NCI-H524 (cell line): ENCODE measurements around the gene GNG7.
"Not testable (repeated sequence)": the region's sequence is repeated elsewhere in the genome, so short reads cannot be mapped to it uniquely, and the experiment has no call there.

Experiments used
- DNase-seq, 2 experiments: peaks; one replicate each; lab custom pipeline; 2025; lab: John Stamatoyannopoulos, UW

GNG7 gene

DNA sequence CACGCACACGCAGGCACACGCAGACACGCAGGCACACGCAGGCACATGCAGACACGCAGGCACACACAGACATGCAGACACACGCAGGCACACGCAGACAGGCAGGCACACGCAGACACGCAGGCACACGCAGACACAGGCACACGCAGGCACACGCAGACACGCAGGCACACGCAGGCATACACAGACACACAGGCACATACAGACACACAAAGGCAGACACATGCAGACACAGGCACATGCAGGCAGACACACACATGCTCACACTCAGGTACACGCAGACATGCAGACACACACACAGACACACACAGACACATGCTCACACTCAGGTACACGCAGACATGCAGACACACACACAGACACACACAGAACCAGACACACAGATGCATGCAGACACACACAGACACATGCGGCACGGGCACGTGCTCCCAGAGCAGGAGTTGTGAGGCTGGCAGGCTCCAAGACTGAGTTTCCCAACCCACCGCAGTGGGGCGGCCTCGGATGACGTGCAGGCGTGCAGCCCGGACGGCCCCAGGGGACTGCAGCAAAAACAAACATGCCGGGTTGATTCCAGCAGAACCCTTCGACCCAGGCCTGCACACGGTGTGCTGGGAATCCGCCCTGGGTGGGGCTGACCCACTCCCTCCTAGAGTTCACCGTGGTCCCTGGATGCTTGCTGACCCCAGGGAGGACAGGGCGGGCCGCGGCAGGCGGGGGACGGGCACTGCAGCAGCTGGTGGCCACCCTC is 126.6 kb downstream of the GNG7 start:
- no peak for DNase-seq

DNA sequence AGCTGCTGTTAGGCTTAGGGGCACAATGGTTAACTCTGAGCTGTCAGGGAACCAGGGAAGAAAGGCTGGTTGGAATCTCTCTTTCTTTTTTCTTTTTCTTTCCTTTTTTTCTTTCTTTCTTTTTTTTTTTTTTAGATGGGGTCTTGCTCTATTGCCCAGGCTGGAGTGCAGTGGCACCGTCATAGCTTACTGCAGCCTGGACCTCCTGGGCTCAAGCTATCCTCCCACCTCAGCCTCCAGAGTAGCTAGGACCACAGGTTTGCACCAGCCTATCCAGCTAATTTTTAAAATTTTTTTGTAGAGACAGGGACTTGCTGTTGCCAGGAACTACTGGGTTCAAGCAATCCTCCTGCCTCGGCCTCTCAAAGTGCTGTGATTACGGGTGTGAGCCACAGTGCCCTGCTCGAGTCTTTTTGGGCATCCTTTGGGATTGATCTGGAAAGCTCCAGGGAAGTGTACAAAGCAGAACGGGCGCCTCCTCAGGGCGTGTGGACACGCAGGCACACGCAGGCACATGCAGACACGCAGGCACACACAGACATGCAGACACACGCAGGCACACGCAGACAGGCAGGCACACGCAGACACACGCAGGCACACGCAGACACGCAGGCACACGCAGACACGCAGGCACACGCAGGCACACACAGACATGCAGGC is 127.4 kb downstream of the GNG7 start:
- DNase-seq: no peak

DNA sequence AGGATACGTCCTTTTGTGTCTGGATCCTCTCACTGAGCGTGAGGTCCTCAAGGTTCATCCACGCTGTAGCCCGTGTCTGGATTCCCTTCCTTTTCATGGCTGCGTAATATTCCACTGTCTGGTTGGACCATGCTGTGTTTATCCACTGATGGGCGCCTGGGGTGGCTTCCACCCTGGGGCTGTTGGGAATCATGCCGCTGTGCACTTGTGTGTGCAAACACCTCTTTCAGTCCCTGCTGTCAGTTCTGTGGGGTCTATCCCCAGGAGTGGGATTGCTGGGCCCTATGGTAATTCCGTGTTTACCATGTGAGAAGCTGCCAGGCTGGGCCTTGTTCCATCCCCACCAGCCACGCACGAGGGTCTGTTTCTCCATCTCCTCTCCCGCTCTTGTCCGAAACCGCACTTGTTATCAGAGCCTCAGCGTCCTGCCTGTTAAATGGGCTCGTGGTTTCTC is 128.0 kb downstream of the GNG7 start:
- DNase-seq: no peak

DNA sequence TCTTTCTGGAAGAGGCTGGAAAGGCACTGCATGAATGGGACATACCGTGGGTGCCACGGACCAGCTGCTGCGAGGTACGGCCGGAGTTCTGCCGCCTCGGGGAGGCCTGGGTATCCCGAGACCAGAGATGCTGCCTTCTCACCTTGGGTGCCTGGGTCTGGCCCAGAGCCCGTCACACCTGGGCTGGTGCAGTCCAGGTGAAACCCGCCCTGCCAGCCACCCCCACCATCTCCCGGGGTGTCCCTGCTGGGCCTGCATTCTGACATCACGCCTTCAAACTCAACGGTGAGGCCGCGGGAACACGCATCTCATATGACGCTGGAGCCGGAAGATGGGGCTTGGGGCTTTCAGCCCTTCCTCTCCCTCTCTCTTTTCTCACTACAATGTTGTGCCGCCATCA is 128.6 kb downstream of the GNG7 start:
- no peak for DNase-seq

DNA sequence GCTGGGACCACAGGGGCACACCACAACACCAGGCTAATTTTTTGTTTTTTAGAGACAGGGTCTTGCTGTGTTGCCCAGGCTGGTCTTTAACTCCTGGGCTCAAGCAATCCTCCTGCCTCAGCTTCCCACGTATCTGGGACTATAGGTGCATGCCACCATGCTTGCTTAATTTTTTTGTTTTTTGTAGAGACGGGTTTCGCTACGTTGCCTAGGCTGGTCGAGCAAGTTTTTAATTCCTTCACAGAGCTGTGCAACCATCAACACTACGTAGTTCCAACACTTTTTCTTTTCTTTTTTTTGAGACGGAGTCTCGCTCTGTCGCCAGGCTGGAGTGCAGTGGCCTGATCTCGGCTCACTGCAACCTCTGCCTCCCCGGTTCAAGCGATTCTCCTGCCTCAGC is 130.3 kb downstream of the GNG7 start:
- not testable (repeated sequence) for DNase-seq

DNA sequence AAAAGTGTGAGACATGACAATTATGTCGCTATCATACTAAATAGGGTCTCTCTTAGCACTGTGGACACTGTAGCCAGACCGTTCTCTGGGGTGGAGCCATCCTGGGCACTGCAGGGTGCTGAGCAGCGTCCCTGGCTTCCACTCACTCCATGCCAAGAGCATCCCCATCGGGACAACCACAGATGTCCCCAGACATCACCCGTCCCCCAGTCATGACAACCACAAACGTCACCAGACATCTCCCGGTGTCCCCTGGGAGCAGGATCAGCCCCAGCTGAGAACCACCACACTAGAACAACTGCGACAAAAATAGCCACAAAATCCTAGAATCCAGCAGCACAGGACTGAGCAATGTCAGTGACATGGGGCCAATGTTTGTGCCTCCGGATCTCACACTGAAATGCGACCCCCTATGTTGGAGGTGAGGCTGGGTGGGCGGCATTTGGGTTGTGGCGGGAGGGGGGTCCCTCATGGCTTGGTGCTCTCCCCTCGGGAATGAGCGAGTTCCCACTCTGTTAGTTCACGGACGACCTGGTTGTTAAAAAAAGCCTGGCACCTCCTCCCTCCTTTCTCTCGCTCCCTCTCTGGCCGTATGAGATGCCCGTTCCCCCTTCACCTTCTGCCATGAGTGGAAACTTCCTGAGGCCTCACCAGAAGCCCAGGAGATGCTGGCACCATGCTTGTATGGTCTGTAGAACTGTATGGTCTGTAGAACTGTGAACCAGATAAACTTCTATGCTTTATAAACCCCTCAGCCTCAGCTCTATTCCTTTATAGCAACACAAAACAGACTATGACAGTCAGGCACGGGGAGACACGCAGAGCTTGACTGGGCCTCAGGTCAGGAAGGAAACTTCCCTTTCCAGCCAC is 132.7 kb downstream of the GNG7 start:
- DNase-seq: no peak

DNA sequence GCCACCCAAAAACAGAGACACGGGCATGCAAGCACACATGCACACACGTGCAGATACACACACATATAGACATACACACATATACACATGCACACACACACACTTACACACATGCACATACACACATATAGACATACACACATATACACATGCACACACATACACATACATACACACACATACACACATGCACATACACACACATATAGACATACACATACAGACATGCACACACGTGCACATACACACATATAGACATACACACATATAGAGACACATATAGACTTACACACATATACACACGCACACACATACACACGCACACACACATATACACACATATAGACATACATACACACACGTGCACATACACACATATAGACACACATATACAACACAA is 134.5 kb downstream of the GNG7 start:
- no peak for DNase-seq

DNA sequence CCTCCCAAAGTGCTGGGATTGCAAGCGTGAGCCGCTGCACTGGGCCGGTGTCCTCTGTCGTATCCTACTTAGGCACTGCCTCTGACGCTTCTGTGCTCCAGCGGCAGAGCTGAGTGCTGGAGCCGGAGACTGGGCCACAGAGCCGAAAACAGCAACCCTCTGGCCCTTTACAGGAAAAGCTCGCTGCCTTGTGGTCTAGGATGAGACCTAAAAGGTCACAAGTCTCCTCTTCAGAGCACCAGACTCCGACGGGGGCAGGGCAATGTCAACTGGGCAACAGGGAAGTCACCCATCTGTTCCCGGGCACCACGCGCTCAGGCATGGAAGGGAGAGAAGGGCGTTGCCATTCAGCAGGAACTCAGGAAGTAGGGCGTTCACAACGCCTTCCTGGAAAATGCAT is 134.9 kb downstream of the GNG7 start:
- no peak for DNase-seq

DNA sequence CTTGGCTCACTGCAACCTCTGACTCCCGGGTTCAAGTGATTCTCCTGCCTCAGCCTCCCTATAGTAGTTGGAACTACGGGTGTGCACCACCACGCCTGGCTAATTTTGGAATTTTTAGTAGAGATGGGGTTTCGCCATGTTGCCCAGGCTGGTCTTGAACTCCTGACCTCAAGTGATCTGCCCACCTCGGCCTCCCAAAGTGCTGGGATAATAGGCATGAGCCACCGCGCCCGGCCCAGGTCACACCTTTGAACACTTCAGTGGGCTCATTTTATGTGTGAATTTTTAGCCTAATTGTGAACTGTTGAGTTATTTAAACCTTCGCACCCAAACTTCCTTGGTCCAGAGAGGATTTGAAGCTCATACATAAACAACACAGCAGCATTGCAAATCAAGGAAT is 138.9 kb downstream of the GNG7 start:
- not testable (repeated sequence) for DNase-seq

DNA sequence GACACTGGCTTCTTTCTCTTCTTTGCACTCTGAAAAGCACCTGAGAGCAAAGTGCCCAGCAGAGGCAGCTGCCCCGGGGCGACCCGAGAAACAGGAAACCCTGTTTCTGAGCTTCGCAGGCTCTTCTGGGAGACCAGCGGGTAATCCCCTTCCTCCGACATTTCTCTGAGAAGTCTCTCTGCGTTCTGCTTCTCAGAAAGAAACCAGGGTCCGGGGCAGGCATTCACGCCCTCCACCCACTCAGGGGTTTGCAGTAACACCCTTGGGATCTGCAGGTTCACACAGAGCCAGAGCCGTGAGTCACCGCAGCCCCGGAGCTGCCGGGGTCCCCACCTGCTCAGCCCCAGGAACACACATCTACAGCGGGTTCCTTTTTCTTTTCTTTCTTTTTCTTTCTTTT is 140.6 kb downstream of the GNG7 start:
- no peak for DNase-seq

DNA sequence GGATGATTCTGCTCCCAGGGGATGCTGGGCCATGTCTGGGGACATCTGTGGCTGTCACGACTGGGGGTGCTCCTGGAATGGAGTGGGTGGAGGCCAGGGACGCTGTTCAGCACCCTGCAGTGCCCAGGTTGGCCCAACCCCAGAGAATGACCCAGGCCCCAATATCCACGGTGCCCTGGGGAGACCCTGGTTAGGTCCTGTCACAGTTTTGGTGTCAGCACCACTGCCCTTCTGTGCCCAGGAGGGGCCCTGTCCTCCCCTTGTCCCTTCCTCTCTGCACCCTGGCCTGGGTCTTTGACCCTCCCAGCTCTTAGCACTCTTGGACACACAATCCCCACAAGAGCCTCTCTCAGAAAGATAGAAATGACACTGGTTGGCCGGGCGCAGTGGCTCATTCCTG is 141.3 kb downstream of the GNG7 start:
- DNase-seq: no peak

DNA sequence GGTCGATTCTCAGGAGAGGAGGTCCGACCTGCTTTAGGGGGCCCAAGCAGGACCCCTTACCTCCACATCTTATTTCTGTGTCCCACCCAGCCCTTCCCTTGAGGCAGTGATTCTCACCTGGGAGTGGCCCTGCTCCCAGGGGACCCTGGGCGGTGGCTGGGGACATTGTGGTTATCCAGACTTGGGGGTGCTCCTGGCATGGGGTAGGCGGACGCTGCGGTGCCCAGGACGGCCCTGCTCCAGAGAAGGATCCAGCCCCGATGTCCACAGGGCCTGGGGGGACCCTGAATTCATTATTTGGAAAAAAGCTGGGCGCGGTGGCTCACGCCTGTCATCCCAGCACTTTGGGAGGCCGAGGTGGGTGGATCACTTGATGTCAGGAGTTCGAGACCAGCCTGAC is 142.1 kb downstream of the GNG7 start:
- no peak for DNase-seq

DNA sequence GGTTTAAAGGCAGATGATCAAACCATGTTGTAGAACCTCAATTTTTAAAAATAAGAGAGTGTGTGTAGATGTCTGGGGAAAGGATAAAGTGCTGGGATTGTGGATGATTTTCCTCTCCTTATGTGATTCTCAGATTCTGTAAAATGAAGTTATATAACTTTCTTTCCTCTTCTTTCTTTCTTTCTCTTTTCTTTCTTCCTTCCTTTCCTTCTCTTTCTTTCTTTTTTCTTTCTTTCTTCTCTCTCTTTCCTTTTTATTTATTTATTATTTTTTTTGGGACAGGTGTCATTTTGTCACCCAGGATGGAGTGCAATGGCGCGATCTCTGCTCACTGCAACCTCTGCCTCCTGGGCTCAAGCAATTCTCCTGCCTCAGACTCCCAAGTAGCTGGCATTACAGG is 144.0 kb downstream of the GNG7 start:
- DNase-seq: no peak

DNA sequence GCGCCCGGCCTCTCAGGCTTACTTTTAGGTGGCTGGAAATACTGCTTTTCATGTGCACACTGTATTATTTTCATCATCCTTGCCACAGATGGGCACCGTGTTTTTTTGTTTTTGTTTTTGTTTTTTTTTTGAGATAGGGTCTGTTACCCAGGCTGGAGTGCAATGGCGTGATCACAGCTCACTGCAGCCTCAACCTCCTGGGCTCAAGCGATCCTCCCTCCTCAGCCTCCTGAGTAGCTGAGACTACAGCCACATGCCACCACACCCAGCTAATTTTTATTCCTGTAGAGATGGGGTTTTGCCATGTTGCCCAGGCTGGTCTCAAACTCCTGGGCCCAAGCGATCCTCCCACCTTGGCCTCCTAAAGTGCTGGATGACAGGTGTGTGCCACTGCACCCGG is 144.4 kb downstream of the GNG7 start:
- not testable (repeated sequence) for DNase-seq

DNA sequence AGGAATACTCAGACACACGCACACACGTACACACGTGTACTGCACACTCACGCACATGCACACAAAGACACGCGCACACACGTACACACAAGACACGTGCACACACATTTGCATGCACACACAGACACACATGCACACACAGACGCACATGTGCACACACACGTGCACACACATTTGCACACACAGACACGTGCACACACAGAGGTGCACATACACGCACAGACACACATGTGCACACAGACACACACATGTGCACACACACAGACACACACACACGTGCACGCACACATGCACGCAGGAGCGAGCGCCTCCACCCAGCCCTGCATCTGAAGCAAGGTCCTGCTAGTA is 145.4 kb downstream of the GNG7 start:
- no peak for DNase-seq

DNA sequence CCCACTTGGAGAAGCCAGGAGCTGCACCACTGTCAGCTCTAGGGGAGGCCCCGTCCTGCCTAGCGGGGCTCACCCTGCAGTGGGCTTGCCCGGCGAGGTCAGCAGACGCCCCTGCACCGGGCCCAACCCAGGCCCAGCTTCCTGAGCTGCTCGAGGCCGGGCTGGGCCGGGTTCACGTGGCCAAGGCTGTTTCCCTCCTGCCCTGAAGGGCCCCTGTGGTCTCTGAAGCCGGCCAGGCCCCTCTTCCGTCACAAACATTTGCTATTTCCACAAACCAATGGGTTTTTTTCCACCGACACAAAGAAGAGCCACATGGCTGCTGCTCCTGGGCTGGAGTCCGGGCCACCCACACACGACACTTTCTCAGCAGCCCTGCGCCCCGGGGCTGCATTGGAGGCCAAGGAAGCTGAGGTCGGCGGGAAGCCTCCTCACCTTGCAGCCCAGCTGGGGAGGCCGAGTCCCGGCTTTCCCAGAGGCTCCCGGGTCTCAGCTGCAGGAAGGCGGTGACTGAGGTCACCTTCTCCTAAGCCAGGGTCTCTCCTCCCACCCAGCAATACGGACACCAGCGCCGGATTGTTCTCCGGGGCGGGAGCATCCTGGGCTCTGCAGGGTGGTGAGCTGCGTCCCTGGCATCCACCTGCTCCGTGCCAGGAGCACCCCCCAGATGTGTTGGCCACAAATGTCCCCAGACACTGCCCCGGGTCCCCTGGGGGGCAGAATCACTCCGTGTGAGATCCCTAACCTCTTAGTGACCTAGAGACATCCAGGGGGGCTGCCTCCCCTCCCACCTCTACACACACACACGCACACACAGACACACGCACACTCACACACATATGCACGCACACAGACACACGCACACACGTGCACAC is 146.0 kb downstream of the GNG7 start:
- DNase-seq: no peak

DNA sequence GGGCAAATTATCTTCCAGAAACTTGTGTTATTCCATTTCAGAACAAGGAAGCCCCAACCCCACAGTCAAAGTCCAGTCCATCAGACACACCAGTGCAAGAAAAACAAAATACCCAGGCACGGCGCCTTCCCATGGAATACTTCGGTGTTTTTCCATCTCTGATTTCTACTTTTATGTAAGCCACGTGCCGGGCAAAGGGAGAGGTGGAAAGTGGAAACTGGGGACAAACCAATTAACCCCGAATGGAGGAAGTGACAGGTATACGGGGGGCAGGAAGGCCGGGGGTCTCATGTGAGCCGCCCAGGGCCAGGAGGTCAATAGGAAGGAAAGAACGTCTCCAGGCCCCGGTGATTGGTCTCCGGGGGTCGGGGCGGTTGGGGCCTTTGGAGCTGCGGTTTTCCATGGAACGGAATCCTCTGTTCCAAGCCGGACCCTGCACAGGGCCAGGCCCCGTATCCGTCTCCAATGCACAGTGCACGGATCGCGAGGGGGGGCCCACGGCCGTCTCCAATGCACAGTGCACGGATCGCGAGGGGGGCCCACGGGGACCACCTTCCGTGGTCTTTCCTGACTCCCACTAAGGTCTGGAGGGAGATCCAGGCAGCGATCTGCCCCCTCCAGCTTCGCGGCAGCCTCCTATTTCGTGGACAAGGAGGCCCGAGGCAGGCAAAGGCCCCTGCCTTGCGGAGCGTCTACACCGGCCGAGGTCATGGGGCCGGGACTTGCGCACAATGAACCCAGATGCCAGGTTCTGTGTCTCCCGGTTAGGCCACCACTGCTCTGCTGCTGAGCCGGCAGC is 146.9 kb downstream of the GNG7 start:
- no peak for DNase-seq

DNA sequence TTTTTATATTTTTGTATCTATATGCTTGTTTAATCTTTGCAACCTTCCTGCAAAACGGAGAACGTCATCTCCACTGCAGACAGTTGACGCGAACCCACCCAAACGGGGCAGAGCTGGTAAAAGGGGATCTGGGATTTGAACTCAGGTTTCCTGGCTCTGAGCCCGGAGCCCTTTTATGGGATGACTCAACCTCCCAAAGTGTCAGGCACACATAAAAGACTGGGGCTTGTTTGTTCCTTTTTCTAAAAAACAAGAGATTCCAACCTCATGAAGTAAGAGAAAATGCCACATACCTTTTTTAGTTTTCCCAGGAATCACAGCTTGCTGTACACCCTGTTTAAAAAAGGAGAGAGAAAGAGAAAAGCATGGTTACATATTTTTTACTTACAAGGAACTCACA is 147.6 kb downstream of the GNG7 start:
- no peak for DNase-seq

DNA sequence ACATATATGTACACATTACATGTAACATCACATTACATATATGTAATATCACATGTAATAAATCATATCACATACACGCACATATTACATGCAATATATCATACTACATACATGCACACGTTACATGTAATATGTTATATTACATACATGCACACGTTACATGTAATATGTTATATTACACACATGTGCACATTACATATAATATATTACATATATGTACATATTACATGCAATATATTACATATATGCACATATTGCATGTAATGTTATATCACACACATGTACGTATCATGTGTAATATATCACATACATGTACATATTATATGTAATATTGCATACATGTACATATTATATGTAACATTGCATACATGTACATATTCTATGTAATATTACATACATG is 149.0 kb downstream of the GNG7 start:
- DNase-seq: no peak

DNA sequence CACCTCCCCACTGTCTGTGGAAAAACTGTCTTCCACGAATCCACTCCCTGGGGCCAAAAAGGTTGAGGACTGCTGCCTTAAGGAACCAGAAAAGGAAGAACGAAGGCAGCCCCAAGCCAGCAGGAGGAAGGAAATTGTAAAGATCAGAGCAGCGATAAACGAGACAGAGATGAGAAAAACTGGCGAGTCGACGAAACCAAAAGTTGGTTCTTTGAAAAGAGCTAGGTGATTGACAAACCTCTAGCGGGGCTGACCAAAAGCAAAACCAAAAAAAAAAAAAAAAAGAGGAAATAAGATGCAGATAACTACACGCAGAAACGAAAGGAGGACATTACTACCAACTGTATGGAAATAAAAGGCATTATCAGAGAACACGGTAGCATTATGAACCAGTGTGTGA is 149.6 kb downstream of the GNG7 start:
- no peak for DNase-seq

DNA sequence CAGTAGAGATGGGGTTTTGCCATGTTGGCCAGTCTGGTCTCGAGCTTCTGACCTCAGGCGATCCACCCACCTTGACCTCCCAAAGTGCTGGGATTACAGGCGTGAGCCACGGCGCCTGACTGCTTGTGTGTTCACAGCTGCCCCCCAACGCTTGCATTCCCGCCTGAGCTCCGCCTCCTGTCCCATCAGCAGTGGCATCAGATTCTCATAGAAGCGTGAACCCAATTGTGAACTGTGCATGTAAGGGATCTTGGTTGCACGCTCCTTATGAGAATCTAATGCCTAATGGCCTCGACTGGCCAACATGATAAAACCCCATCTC is 150.7 kb downstream of the GNG7 start:
- no peak for DNase-seq
